Stimulated activated CD4-positive, alpha-beta T cell treated with anti-CD3 and anti-CD28 coated beads, TNF-alpha, amount 100 ng/mL, for 1 hour (primary cell): ENCODE measurements around the gene LRMDA.

Experiments
- DNase-seq, 3 donors: peaks; one replicate each; pipeline ENCODE4 v3.0.0-alpha.2; 2020; ENCODE audit warnings: low read depth in 3 of 3, low spot score in 1 of 3

Gene LRMDA

GRCh38 chr10:76352300-76352699, 920.9 kb downstream of the LRMDA start:
- no peak for DNase-seq

- DNase-seq = no peak
Observed at GRCh38 chr10:76353237-76353851, 921.9 kb downstream of the LRMDA start.

GRCh38 chr10:76354212-76354738, 922.9 kb downstream of the LRMDA start:
- DNase-seq = no peak

GRCh38 chr10:76354921-76355320, 923.5 kb downstream of the LRMDA start:
- no peak for DNase-seq

- no peak for DNase-seq
Observed at GRCh38 chr10:76356557-76356956, 925.1 kb downstream of the LRMDA start.

GRCh38 chr10:76357726-76358415, 926.4 kb downstream of the LRMDA start:
- no peak for DNase-seq

GRCh38 chr10:76358743-76359395, 927.4 kb downstream of the LRMDA start:
- DNase-seq = no peak

- no peak for DNase-seq
Observed at GRCh38 chr10:76375761-76376160, 944.3 kb downstream of the LRMDA start.

- no peak for DNase-seq
Observed at GRCh38 chr10:76382381-76382851, 951.0 kb downstream of the LRMDA start.

- no peak for DNase-seq
Observed at GRCh38 chr10:76388321-76389023, 957.0 kb downstream of the LRMDA start.

GRCh38 chr10:76393875-76394706, 962.7 kb downstream of the LRMDA start:
- DNase-seq = no peak

GRCh38 chr10:76394707-76395042, 963.3 kb downstream of the LRMDA start:
- DNase-seq = no peak

- DNase-seq = no peak
Observed at GRCh38 chr10:76395251-76395650, 963.8 kb downstream of the LRMDA start.

- no peak for DNase-seq
Observed at GRCh38 chr10:76396134-76396533, 964.7 kb downstream of the LRMDA start.

- no peak for DNase-seq
Observed at GRCh38 chr10:76397181-76398042, 966.0 kb downstream of the LRMDA start.

- DNase-seq = no peak
Observed at GRCh38 chr10:76398043-76398710, 966.8 kb downstream of the LRMDA start.

- DNase-seq = no peak
Observed at GRCh38 chr10:76399226-76399625, 967.8 kb downstream of the LRMDA start.

- DNase-seq = no peak
Observed at GRCh38 chr10:76401006-76401405, 969.6 kb downstream of the LRMDA start.

GRCh38 chr10:76403912-76404311, 972.5 kb downstream of the LRMDA start:
- no peak for DNase-seq
